BLaER1 treated with 17β-estradiol and CSF1 and Interleukin-3, amounts not matched to agents 10 nM and 100 nM (cell line): ENCODE data around the gene PCDHGB6.
"Not testable (repeated sequence)": the region's sequence is repeated elsewhere in the genome, so short reads cannot be mapped to it uniquely, and the experiment has no call there.

Experiments
- H3K27ac ChIP-seq, 11 experiments: shearing (Covaris generic); formaldehyde crosslinking; 2 replicates each; pipeline ENCODE4 v1.8.1; 2022
- H3K27me3 ChIP-seq, 11 experiments: shearing (Covaris generic); formaldehyde crosslinking; 2 replicates each; pipeline ENCODE4 v1.8.1; 2022
- H3K36me3 ChIP-seq, 11 experiments: shearing (Covaris generic); formaldehyde crosslinking; 2 replicates each; pipeline ENCODE4 v1.8.1; 2022
- H3K4me1 ChIP-seq, 10 experiments: shearing (Covaris generic); formaldehyde crosslinking; 2 replicates each; pipeline ENCODE4 v1.8.1; 2022
- H3K4me2 ChIP-seq, 11 experiments: shearing (Covaris generic); formaldehyde crosslinking; 2 replicates each; pipeline ENCODE4 v1.8.1; 2022
- H3K4me3 ChIP-seq, 10 experiments: shearing (Covaris generic); formaldehyde crosslinking; 2 replicates each; pipeline ENCODE4 v1.8.1; 2022
- H3K9ac ChIP-seq, 11 experiments: shearing (Covaris generic); formaldehyde crosslinking; 2 replicates each; pipeline ENCODE4 v1.8.1; 2022
- H3K9me3 ChIP-seq, 11 experiments: shearing (Covaris generic); formaldehyde crosslinking; replicated peaks in 1 of 11; 2 replicates each; pipeline ENCODE4 v1.8.1; 2022
- H4K20me1 ChIP-seq, 11 experiments: shearing (Covaris generic); formaldehyde crosslinking; 2 replicates each; pipeline ENCODE4 v1.8.1; 2022
- Cebpa-rat ChIP-seq, 11 experiments: shearing (Covaris generic); IDR thresholded peaks; 2 replicates each; pipeline ENCODE4 v1.8.1; 2022

Gene PCDHGB6

DNA sequence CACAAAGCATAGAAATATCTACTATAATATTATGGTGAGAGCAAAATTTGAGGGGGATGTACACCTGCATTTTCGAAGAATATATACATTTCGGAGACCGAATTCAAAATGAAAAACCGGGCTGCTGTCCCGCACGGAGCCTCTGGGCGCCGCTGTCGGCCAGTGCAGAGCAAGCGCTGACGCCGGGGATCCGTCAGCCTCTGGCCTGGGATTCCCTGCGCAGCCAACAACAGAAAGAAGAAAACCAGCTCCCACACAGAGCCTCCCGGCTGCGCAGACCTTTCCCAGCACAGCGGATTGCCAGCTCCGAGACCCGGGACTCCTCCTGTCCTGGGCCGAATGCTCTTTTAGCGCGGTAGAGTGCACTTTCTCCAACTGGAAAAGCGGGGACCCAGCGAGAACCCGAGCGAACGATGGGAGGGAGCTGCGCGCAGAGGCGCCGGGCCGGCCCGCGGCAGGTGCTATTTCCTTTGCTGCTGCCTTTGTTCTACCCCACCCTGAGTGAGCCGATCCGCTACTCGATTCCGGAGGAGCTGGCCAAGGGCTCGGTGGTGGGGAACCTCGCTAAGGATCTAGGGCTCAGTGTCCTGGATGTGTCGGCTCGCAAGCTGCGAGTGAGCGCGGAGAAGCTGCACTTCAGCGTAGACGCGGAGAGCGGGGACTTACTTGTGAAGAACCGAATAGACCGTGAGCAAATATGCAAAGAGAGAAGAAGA is at the start of gene PCDHGB6:
Gene PCDHGB6, plus strand, starts transcription at position 232 of the 716 bp plus-strand sequence. Its CDS starts 182 bp downstream, at position 414.
- not testable (repeated sequence) for H3K9ac ChIP-seq, H3K4me2 ChIP-seq, H4K20me1 ChIP-seq, H3K36me3 ChIP-seq, H3K27me3 ChIP-seq, H3K27ac ChIP-seq, H3K4me3 ChIP-seq, H3K4me1 ChIP-seq
- peaks cover 36 to 60% (median 42%) of the 10 kb centered on the region in 11 experiments for H3K9me3 ChIP-seq

DNA sequence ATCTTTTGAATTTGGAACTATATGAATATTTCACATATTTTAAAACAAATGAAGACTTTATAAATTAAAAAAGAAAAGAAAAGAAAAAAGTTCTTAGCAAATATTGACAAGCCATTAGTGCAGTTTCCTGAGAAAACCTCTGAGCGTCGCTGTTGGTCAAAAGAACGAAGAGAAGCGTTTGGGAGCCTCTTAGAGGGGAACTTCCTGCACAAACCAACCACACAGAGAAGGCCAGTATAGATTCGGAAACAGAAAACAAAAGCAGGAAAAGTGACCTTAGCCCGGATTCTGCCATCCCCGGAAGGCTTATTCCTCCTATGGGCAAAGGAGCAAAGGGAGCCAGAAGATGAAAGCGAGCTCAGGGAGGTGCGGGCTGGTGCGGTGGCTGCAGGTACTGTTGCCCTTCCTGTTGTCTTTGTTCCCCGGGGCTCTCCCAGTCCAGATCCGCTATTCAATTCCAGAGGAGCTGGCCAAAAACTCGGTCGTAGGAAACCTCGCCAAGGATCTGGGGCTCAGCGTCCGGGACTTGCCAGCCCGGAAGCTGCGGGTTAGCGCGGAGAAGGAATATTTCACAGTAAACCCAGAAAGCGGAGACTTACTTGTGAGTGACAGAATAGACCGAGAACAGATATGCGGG is 47.9 kb upstream of the PCDHGB6 start, which contains the start of gene PCDHGB2:
Gene PCDHGB2, plus strand, starts transcription at position 205 of the 637 bp plus-strand sequence. Its CDS starts 142 bp downstream, at position 347.
- H3K4me3 ChIP-seq = peak within 1 kb of the TSS in 8 of 10 experiments; percentile 9 to 44 (median 28); a peak in 7 of 20 replicates
- no peak within 1 kb of the TSS for H3K4me2 ChIP-seq
- H3K27ac ChIP-seq = peak within 1 kb of the TSS in 1 of 11 experiments; percentile 15; a peak in 1 of 22 replicates

DNA sequence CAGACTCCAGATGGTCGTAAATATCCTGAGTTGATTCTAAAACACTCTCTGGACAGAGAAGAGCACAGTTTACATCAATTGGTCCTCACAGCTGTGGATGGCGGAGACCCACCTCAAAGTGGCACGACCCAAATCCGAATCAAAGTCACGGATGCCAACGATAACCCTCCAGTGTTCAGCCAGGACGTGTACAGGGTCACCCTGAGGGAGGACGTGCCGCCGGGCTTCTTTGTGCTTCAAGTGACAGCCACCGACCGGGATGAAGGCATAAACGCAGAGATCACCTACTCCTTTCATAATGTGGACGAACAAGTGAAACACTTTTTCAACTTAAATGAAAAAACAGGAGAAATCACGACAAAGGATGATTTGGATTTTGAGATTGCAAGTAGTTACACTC is 47.1 kb upstream of the PCDHGB6 start:
- no peak overlapping the region for H3K9ac ChIP-seq
- H3K27me3 ChIP-seq = no peaks in the 10 kb centered on the region
- no peak overlapping the region for H3K4me3 ChIP-seq
- no peak for TF ChIP-seq Cebpa-rat (IDR thresholded peaks at IDR 0.05)
- H3K4me2 ChIP-seq = no peak overlapping the region
- no peaks in the 10 kb centered on the region for H4K20me1 ChIP-seq
- H3K4me1 ChIP-seq = no peaks in the 10 kb centered on the region; a peak in 1 of 20 replicates
- peaks cover 74 to 97% (median 89%) of the 10 kb centered on the region in 11 experiments for H3K9me3 ChIP-seq
- H3K27ac ChIP-seq = no peak overlapping the region
- H3K36me3 ChIP-seq = peaks cover 0 to 4% (median 0%) of the 10 kb centered on the region in 11 experiments; a peak in 2 of 22 replicates

More for the DNA sequence above, 47.9 kb upstream of the PCDHGB6 start, which contains the start of gene PCDHGB2:
- peaks cover 0 to 8% (median 0%) of the 10 kb centered on the region in 11 experiments; a peak in 2 of 22 replicates for H3K36me3 ChIP-seq
- H3K4me1 ChIP-seq = no peaks in the 10 kb centered on the region; a peak in 1 of 20 replicates
- H3K9ac ChIP-seq = no peak within 1 kb of the TSS
- no peak for TF ChIP-seq Cebpa-rat (IDR thresholded peaks at IDR 0.05)
- H4K20me1 ChIP-seq = no peaks in the 10 kb centered on the region
- peaks cover 74 to 97% (median 89%) of the 10 kb centered on the region in 11 experiments for H3K9me3 ChIP-seq
- no peaks in the 10 kb centered on the region for H3K27me3 ChIP-seq

DNA sequence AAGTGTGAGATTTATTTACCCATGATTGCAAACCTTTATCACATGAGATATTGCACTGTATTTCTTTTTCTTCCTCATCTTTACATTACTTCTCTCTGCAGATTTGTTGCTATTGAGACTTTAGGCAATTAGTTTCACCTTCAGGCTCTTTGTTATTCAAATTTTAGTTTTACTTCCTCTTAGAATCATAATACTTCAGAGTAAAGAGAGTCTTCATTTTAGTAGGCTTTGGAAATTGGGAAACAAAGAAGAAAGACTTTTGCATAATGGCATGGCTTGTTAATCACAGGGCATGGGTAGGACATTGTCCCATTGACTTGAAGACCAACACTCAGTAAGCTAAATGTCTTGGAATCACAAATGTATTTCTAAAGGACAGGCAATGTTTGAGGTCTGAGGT is 45.1 kb upstream of the PCDHGB6 start:
- Histone ChIP-seq H3K9ac (no peak overlapping the region), H4K20me1 (no peaks in the 10 kb centered on the region), H3K36me3 (peaks cover 0 to 6% (median 0%) of the 10 kb centered on the region in 11 experiments; a peak in 3 of 22 replicates), H3K27me3 (no peaks in the 10 kb centered on the region), H3K9me3 (peaks cover 75 to 97% (median 85%) of the 10 kb centered on the region in 11 experiments), H3K4me3 (no peak overlapping the region), H3K4me2 (no peak overlapping the region), H3K27ac (no peak overlapping the region), H3K4me1 (no peaks in the 10 kb centered on the region; a peak in 1 of 20 replicates)
- no peak for TF ChIP-seq Cebpa-rat (IDR thresholded peaks at IDR 0.05)

DNA sequence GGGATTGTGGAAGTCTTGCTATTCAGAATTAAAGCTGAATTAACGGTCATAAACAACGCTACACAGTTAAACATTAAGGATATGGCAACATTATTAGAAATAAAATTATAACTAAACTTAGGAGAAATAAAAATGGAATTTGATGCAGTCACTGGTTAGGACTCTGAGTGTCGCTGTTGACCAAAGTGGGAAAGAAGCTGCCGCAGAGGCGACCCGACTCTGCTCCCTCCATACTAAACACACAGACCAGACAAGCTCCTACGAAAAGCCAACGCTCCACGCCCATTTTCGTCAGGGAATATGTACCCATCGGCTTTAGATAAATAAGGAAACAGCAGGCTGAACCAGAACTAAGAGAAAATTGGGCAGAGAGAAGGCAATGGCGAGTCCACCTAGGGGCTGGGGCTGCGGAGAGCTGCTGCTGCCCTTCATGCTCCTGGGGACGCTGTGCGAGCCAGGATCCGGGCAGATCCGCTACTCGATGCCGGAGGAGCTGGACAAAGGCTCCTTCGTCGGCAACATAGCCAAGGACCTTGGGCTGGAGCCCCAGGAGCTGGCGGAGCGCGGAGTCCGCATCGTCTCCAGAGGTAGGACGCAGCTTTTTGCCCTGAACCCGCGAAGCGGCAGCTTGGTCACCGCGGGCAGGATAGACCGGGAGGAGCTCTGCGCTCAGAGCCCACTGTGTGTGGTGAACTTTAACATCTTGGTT is 43.7 kb upstream of the PCDHGB6 start, which contains the start of gene PCDHGA5:
Gene PCDHGA5, plus strand, starts transcription at position 211 of the 709 bp plus-strand sequence. Its CDS starts 169 bp downstream, at position 380.
- H4K20me1 ChIP-seq = no peaks in the 10 kb centered on the region
- H3K4me2 ChIP-seq = no peak within 1 kb of the TSS
- H3K4me1 ChIP-seq = no peaks in the 10 kb centered on the region; a peak in 1 of 20 replicates
- no peak for TF ChIP-seq Cebpa-rat (IDR thresholded peaks at IDR 0.05)
- H3K27ac ChIP-seq = no peak within 1 kb of the TSS
- no peak within 1 kb of the TSS for H3K4me3 ChIP-seq
- H3K27me3 ChIP-seq = no peaks in the 10 kb centered on the region
- peaks cover 0 to 6% (median 0%) of the 10 kb centered on the region in 11 experiments; a peak in 3 of 22 replicates for H3K36me3 ChIP-seq
- H3K9ac ChIP-seq = no peak within 1 kb of the TSS
- H3K9me3 ChIP-seq = peaks cover 75 to 85% (median 79%) of the 10 kb centered on the region in 11 experiments

DNA sequence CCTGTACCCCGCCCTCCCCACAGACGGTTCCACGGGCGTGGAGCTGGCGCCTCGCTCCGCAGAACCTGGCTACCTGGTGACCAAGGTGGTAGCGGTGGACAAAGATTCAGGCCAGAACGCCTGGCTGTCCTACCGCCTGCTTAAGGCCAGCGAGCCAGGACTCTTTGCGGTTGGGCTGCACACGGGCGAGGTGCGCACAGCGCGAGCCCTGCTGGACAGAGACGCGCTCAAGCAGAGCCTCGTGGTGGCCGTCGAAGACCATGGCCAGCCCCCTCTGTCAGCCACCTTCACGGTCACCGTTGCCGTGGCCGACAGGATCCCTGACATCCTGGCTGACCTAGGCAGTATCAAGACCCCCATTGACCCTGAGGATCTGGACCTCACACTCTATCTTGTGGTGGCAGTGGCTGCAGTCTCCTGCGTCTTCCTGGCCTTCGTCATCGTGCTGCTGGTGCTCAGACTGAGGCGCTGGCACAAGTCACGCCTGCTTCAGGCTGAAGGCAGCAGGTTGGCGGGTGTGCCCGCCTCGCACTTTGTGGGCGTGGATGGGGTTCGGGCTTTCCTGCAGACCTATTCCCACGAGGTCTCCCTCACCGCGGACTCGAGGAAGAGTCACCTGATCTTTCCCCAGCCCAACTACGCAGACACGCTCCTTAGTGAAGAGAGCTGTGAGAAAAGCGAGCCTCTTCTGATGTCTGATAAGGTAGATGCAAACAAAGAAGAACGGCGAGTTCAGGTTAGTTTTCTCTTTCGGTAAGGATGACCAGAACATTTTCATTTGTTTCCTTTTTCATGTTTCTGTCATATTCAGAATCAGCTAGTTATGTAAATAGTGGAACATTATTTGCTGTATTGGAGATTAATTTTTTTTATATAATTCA is 41.6 kb upstream of the PCDHGB6 start:
- Histone ChIP-seq H3K9ac (no peak overlapping the region), H3K9me3 (peaks cover 73 to 84% (median 75%) of the 10 kb centered on the region in 11 experiments), H3K4me2 (no peak overlapping the region), H3K4me1 (no peaks in the 10 kb centered on the region; a peak in 1 of 20 replicates), H3K4me3 (peak overlapping the region in 2 of 10 experiments; percentile 1 to 40; a peak in 2 of 20 replicates), H3K27me3 (peaks cover 0 to 6% (median 0%) of the 10 kb centered on the region in 11 experiments; a peak in 2 of 22 replicates), H3K36me3 (peaks cover 0 to 6% (median 0%) of the 10 kb centered on the region in 11 experiments; a peak in 3 of 22 replicates), H4K20me1 (no peaks in the 10 kb centered on the region), H3K27ac (no peak overlapping the region)
- TF ChIP-seq Cebpa-rat (IDR thresholded peaks at IDR 0.05) = no peak

DNA sequence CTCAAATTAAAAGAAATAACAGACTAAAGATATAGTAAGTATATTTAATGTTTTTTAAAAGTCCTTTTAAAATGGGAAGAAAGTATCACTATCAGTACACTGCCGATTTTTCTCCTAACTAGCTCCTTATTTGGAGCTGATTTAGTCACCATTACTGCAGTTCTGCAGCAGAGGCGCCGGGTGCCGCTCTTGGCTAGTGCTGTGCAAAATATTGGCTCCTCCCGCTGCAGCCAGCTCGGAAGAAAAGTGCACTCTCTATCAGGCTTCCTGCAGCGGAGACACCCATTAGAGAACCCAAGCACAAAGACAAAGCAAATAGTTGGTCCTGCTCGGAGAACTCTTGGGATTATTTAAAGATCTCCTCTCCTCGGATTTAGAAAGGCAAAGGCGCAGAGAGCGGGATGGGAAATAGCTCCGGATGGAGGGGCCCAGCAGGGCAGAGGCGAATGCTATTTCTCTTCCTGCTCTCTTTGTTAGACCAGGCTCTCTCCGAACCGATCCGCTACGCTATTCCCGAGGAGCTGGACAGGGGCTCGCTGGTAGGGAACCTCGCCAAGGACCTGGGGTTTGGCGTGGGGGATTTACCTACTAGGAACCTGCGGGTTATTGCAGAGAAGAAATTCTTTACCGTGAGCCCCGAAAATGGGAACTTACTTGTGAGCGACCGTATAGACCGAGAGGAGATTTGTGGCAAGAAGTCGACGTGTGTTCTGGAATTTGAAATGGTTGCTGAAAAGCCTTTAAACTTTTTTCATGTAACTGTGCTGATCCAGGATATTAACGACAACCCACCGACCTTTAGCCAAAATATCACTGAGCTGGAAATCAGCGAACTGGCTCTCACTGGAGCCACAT is 37.6 kb upstream of the PCDHGB6 start, which contains the start of gene PCDHGB3:
Gene PCDHGB3, plus strand, starts transcription at position 249 of the 855 bp plus-strand sequence. Its CDS starts 153 bp downstream, at position 402.
- no peak within 1 kb of the TSS for H3K4me2 ChIP-seq
- TF ChIP-seq Cebpa-rat (IDR thresholded peaks at IDR 0.05) = no peak
- H3K36me3 ChIP-seq = peaks cover 0 to 9% (median 0%) of the 10 kb centered on the region in 11 experiments; a peak in 5 of 22 replicates
- H3K27me3 ChIP-seq = peaks cover 0 to 6% (median 0%) of the 10 kb centered on the region in 11 experiments; a peak in 2 of 22 replicates
- H3K4me1 ChIP-seq = no peaks in the 10 kb centered on the region
- H3K27ac ChIP-seq = no peak within 1 kb of the TSS
- peaks cover 74 to 85% (median 77%) of the 10 kb centered on the region in 11 experiments for H3K9me3 ChIP-seq
- no peaks in the 10 kb centered on the region for H4K20me1 ChIP-seq
- H3K4me3 ChIP-seq = no peak within 1 kb of the TSS; a peak in 1 of 20 replicates
- no peak within 1 kb of the TSS for H3K9ac ChIP-seq
